Measurements from ENCODE around the gene KSR2. TPM values are rescaled to one million over a fixed set of nuclear protein-coding genes. Genes with fewer than 3 reads are reported as not detected.

KSR2 gene
- total and polyA plus RNA-seq, 9 donors, result under 0.01 to 0.15 (median 0.08) TPM; not detected in 4

- WGBS, 3 donors, result 65 to 70% (median 68%) methylated on average over 3 of the region's 3 CpGs
- Histone ChIP-seq H3K27ac (no peak overlapping the region), H3K4me3 (no peak overlapping the region), H3K9me3 (no peaks in the 10 kb centered on the region), H3K27me3 (no peaks in the 10 kb centered on the region), H3K4me1 (ENCODE audit: insufficient read depth) (no peaks in the 10 kb centered on the region), H3K36me3 (no peaks in the 10 kb centered on the region)
- no peak for DNase-seq
- intact Hi-C loops (cut with DNase I), result no loop called here
- TF ChIP-seq POLR2A (IDR thresholded peaks at IDR 0.05), result no peak
- no peak for TF ChIP-seq CTCF (IDR thresholded peaks at IDR 0.05)
- TF ChIP-seq EP300 (IDR thresholded peaks at IDR 0.05), result no peak
These were observed 84.6 kb downstream of the KSR2 start for GRCh38 chr12:117884161-117884560.

- no peak for DNase-seq
- Histone ChIP-seq H3K4me1 (ENCODE audit: insufficient read depth) (no peaks in the 10 kb centered on the region), H3K27ac (no peak overlapping the region), H3K36me3 (no peaks in the 10 kb centered on the region), H3K27me3 (no peaks in the 10 kb centered on the region), H3K9me3 (no peaks in the 10 kb centered on the region), H3K4me3 (no peak overlapping the region)
- TF ChIP-seq EP300 (IDR thresholded peaks at IDR 0.05), result no peak
- no peak for TF ChIP-seq POLR2A (IDR thresholded peaks at IDR 0.05)
- no peak for TF ChIP-seq CTCF (IDR thresholded peaks at IDR 0.05)
- intact Hi-C loops (cut with DNase I), result no loop called here
These were observed 86.1 kb downstream of the KSR2 start for GRCh38 chr12:117882603-117883184.

GRCh38 chr12:117882181-117882580 is 86.6 kb downstream of the KSR2 start:
- Histone ChIP-seq H3K4me3 (no peak overlapping the region), H3K9me3 (no peaks in the 10 kb centered on the region), H3K36me3 (no peaks in the 10 kb centered on the region), H3K4me1 (ENCODE audit: insufficient read depth) (no peaks in the 10 kb centered on the region), H3K27ac (no peak overlapping the region), H3K27me3 (no peaks in the 10 kb centered on the region)
- WGBS, 3 donors, result 72 to 83% (median 83%) methylated on average over 1 of the region's 1 CpG
- TF ChIP-seq POLR2A (IDR thresholded peaks at IDR 0.05) (no peak), EP300 (IDR thresholded peaks at IDR 0.05) (no peak), CTCF (IDR thresholded peaks at IDR 0.05) (no peak)
- DNase-seq, result no peak
- intact Hi-C loops (cut with DNase I), result no loop called here

GRCh38 chr12:117881517-117881916 is 87.3 kb downstream of the KSR2 start:
- no peak for DNase-seq
- H3K36me3 ChIP-seq, result no peaks in the 10 kb centered on the region
- intact Hi-C loops (cut with DNase I), result no loop called here
- no peaks in the 10 kb centered on the region for H3K27me3 ChIP-seq
- no peak overlapping the region for H3K27ac ChIP-seq
- H3K9me3 ChIP-seq, result no peaks in the 10 kb centered on the region
- no peaks in the 10 kb centered on the region for H3K4me1 ChIP-seq (ENCODE audit: insufficient read depth)
- H3K4me3 ChIP-seq, result no peak overlapping the region
- no peak for TF ChIP-seq POLR2A (IDR thresholded peaks at IDR 0.05)
- TF ChIP-seq CTCF (IDR thresholded peaks at IDR 0.05), result no peak
- no peak for TF ChIP-seq EP300 (IDR thresholded peaks at IDR 0.05)

Data from ovary (tissue), 9 donors.